GM21576 (cell line): ENCODE results near the gene PJA1.

Source experiments
- ATAC-seq: cut with Tn5 transposase; IDR thresholded peaks from one replicate; pipeline ENCODE4 v1.9.1; 2021; ENCODE audit warnings: mild to moderate bottlenecking, moderate library complexity; ENCODE audit not compliant: unreplicated experiment

Gene PJA1

GRCh38 chrX:69172937-69173336 is 7.7 kb upstream of the PJA1 start:
- no peak for ATAC-seq

GRCh38 chrX:69170319-69170718 is 5.1 kb upstream of the PJA1 start:
- ATAC-seq: no peak

- peak; percentile 62 for ATAC-seq
Observed at GRCh38 chrX:69163936-69164741, 1.1 kb downstream of the PJA1 start.

GRCh38 chrX:69162361-69162865 is 2.8 kb downstream of the PJA1 start:
- no peak for ATAC-seq

GRCh38 chrX:69161786-69162349 is 3.4 kb downstream of the PJA1 start:
- ATAC-seq: no peak

GRCh38 chrX:69161371-69161770 is 3.9 kb downstream of the PJA1 start:
- ATAC-seq: no peak

- ATAC-seq: peak; percentile 86
Observed at GRCh38 chrX:69158166-69158980, 6.9 kb downstream of the PJA1 start.

- ATAC-seq: no peak
Observed at GRCh38 chrX:69156638-69157037, 8.6 kb downstream of the PJA1 start.

GRCh38 chrX:69155786-69156520 is 9.3 kb downstream of the PJA1 start:
- ATAC-seq: no peak

- ATAC-seq: no peak
Observed at GRCh38 chrX:69154051-69154450, 11.2 kb downstream of the PJA1 start.

- ATAC-seq: no peak
Observed at GRCh38 chrX:69153060-69153730, 12.1 kb downstream of the PJA1 start.

- no peak for ATAC-seq
Observed at GRCh38 chrX:69152417-69152841, 12.8 kb downstream of the PJA1 start.

GRCh38 chrX:69151866-69152284 is 13.4 kb downstream of the PJA1 start:
- no peak for ATAC-seq

GRCh38 chrX:69150281-69150960 is 14.8 kb downstream of the PJA1 start:
- ATAC-seq: no peak

GRCh38 chrX:69149466-69150280 is 15.6 kb downstream of the PJA1 start:
- ATAC-seq: no peak

GRCh38 chrX:69148946-69149345 is 16.3 kb downstream of the PJA1 start:
- no peak for ATAC-seq

GRCh38 chrX:69146739-69147138 is 18.5 kb downstream of the PJA1 start:
- no peak for ATAC-seq

- no peak for ATAC-seq
Observed at GRCh38 chrX:69145714-69146113, 19.5 kb downstream of the PJA1 start.
